HCT116 (cell line): ENCODE measurements around the gene IL20. TPM values are rescaled to one million over a fixed set of nuclear protein-coding genes. Genes with fewer than 3 reads are reported as not detected.

ENCODE experiments used
- ATAC-seq: fragments of 200-7000 bp; cut with Tn5 transposase; 2 replicates; pipeline ENCODE4 v1.9.1; 2020; ENCODE audit warnings: mild to moderate bottlenecking, moderate library complexity
- BruUV-seq: library from RNA; stranded (reverse); fragments of 400-500 nt; replicated peaks from 2 replicates; lab custom pipeline; 2021; lab: Mats Ljungman, UMichigan
- CTCF ChIA-PET: fragments of 300-600 bp; sonication (Branson Sonifier 250); formaldehyde crosslinking; loops from one replicate; lab custom pipeline; 2021; ENCODE audit warnings: antibody characterized with exemption; lab: Charles Lee
- POLR2A ChIA-PET: fragments of 300-600, 350-600 bp; sonication (Branson Sonifier 250); formaldehyde crosslinking; loops from one replicate; lab custom pipeline; 2021; ENCODE audit warnings: antibody characterized with exemption; lab: Charles Lee
- RAD21 ChIA-PET, 2 experiments: fragments of 300-600 bp; sonication (Branson Sonifier 250); formaldehyde crosslinking; loops; one replicate each; lab custom pipeline; 2023; ENCODE audit warnings: low total read pairs in 2 of 2; ENCODE audit not compliant: uncharacterized antibody in 2 of 2, unreplicated experiment in 2 of 2, low non-redundant PET in 1 of 2; lab: Charles Lee
- DNase-seq: peaks from one replicate; pipeline ENCODE4 v3.0.0-alpha.2; 2010; ENCODE audit warnings: low read depth, low spot score
- H2AFZ ChIP-seq: fragments of 200-600 bp; shearing (Covaris generic), sonication (generic); 2 replicates; pipeline ENCODE4 v1.6.1; 2017; ENCODE audit warnings: low read depth, mixed run types, mixed read lengths, antibody characterized with exemption, low read length; ENCODE audit not compliant: poor library complexity, severe bottlenecking
- H3K27ac ChIP-seq: 2 replicates; pipeline ENCODE4 v1.5.1; 2012; ENCODE audit warnings: low read depth, low read length
- H3K27me3 ChIP-seq: fragments of 200-600 bp; sonication (generic); 2 replicates; pipeline ENCODE4 v1.6.1; 2016; ENCODE audit warnings: mixed run types, low read length, mixed read lengths; ENCODE audit not compliant: insufficient read depth
- H3K36me3 ChIP-seq, 2 experiments: fragments of 200-500 bp in 1 of 2; fragments of 200-600 bp in 1 of 2; sonication (Bioruptor generic) in 1 of 2; sonication (generic) in 1 of 2; 2 replicates each; pipeline versions ENCODE4 v1.5.1 to v1.6.1; 2014 to 2016; ENCODE audit warnings: low read length in 2 of 2, inconsistent platforms in 1 of 2, mixed read lengths in 1 of 2, mixed run types in 1 of 2; ENCODE audit not compliant: insufficient read depth in 2 of 2, control insufficient read depth in 1 of 2
- H3K4me1 ChIP-seq, 2 experiments: fragments of 200-600 bp in 1 of 2; sonication (generic) in 1 of 2; 2 replicates each; pipeline versions ENCODE4 v1.5.1 to v1.6.1; 2012 to 2017; ENCODE audit warnings: low read length in 2 of 2, inconsistent platforms in 1 of 2, mild to moderate bottlenecking in 1 of 2, mixed read lengths in 1 of 2, mixed run types in 1 of 2, moderate library complexity in 1 of 2; ENCODE audit not compliant: insufficient read depth in 2 of 2, control insufficient read depth in 1 of 2
- H3K4me2 ChIP-seq: fragments of 200-600 bp; sonication (generic); 2 replicates; pipeline ENCODE4 v1.6.1; 2017; ENCODE audit warnings: mixed run types, low read length, mixed read lengths
- H3K4me3 ChIP-seq, 2 experiments: fragments of 200-600 bp in 1 of 2; sonication (generic) in 1 of 2; replicated peaks in 1 of 2; 2 replicates each; pipeline ENCODE4 v1.5.1; 2011 to 2016; ENCODE audit warnings: low read length in 2 of 2, control low read depth in 1 of 2, low read depth in 1 of 2, mild to moderate bottlenecking in 1 of 2, mixed read lengths in 1 of 2, mixed run types in 1 of 2
- H3K79me2 ChIP-seq: fragments of 200-600 bp; sonication (generic); 2 replicates; pipeline ENCODE4 v1.6.1; 2017; ENCODE audit warnings: mild to moderate bottlenecking, mixed run types, low read length, moderate library complexity, mixed read lengths; ENCODE audit not compliant: insufficient read depth
- H3K9ac ChIP-seq: fragments of 200-600 bp; sonication (generic); 2 replicates; pipeline ENCODE4 v1.6.1; 2016; ENCODE audit warnings: low read length, mixed read lengths
- H3K9me2 ChIP-seq: fragments of 200-600 bp; sonication (generic), shearing (Covaris generic); 2 replicates; pipeline ENCODE4 v1.6.1; 2017; ENCODE audit warnings: mixed run types, mild to moderate bottlenecking, moderate library complexity; ENCODE audit not compliant: insufficient read depth
- H3K9me3 ChIP-seq, 2 experiments: fragments of 200-500 bp in 1 of 2; fragments of 200-600 bp in 1 of 2; sonication (Bioruptor generic) in 1 of 2; sonication (generic) in 1 of 2; 2 replicates each; pipeline ENCODE4 v1.6.1; 2014 to 2017; ENCODE audit warnings: low read length in 2 of 2, mixed read lengths in 2 of 2, inconsistent platforms in 1 of 2, low read depth in 1 of 2, mild to moderate bottlenecking in 1 of 2, mixed run types in 1 of 2, moderate library complexity in 1 of 2; ENCODE audit not compliant: control insufficient read depth in 1 of 2, insufficient read depth in 1 of 2
- H4K20me1 ChIP-seq: fragments of 200-600 bp; sonication (generic), shearing (Covaris generic); 2 replicates; pipeline ENCODE4 v1.6.1; 2017; ENCODE audit warnings: mixed run types, mild to moderate bottlenecking, moderate library complexity; ENCODE audit not compliant: insufficient read depth
- CEBPB ChIP-seq: IDR thresholded peaks from 2 replicates; pipeline ENCODE4 v1.6.1; 2012; ENCODE audit warnings: low read depth
- EGR1 ChIP-seq: IDR thresholded peaks from 2 replicates; pipeline ENCODE4 v1.6.1; 2012; ENCODE audit warnings: low read depth
- ELF1 ChIP-seq: IDR thresholded peaks from 2 replicates; pipeline ENCODE4 v1.6.1; 2012; ENCODE audit warnings: low read depth, borderline replicate concordance
- EZH2 ChIP-seq: fragments of 200-600 bp; sonication (generic); IDR thresholded peaks from 2 replicates; pipeline ENCODE4 v1.6.1; 2017; ENCODE audit warnings: antibody characterized with exemption, mixed run types
- POLR2AphosphoS5 ChIP-seq: IDR thresholded peaks from 2 replicates; pipeline ENCODE4 v1.6.1; 2011; ENCODE audit warnings: mild to moderate bottlenecking, low read depth, low read length, moderate library complexity
- SP1 ChIP-seq: IDR thresholded peaks from 2 replicates; pipeline ENCODE4 v1.6.1; 2012; ENCODE audit warnings: low read depth
- SRF ChIP-seq: IDR thresholded peaks from 2 replicates; pipeline ENCODE4 v1.6.1; 2012; ENCODE audit warnings: low read depth
- TCF7L2 ChIP-seq: IDR thresholded peaks from 2 replicates; pipeline ENCODE4 v1.7.0; 2011; ENCODE audit warnings: borderline replicate concordance, inconsistent platforms; ENCODE audit not compliant: insufficient read depth, insufficient read length; ENCODE audit errors: extremely low read depth
- YY1 ChIP-seq: IDR thresholded peaks from 2 replicates; pipeline ENCODE4 v1.6.1; 2011; ENCODE audit warnings: low read length, low read depth, moderate library complexity, mild to moderate bottlenecking; ENCODE audit not compliant: insufficient replicate concordance; ENCODE audit errors: extremely low read depth
- ZFX ChIP-seq: fragments of 450-650 bp; IDR thresholded peaks from 2 replicates; pipeline ENCODE4 v1.6.1; 2017
- ZNF274 ChIP-seq: fragments of 200-500 bp; sonication (Bioruptor generic); IDR thresholded peaks from 2 replicates; pipeline ENCODE4 v1.6.1; 2014; ENCODE audit warnings: mild to moderate bottlenecking, low read depth, low read length, inconsistent platforms
- intact Hi-C: fragments of 100-400 bp; cut with micrococcal nuclease; formaldehyde crosslinking; loops from 2 replicates; pipeline ENCODE4 v1.10.0; 2022
- total RNA-seq: library from RNA; stranded (reverse); gene quantifications from one replicate; pipeline ENCODE4 v1.2.1, GENCODE V29; 2021; ENCODE audit not compliant: unreplicated experiment
- TF ChIP-seq, protein P1 (sequence below): IDR thresholded peaks from 2 replicates; pipeline ENCODE4 v1.6.1; 2012; ENCODE audit warnings: low read depth
- TF ChIP-seq, protein P2 (sequence below): IDR thresholded peaks from 2 replicates; pipeline ENCODE4 v1.6.1; 2012
- TF ChIP-seq, protein P3 (sequence below): IDR thresholded peaks from 2 replicates; pipeline ENCODE4 v1.6.1; 2012
- TF ChIP-seq, protein P4 (sequence below): IDR thresholded peaks from 2 replicates; pipeline ENCODE4 v1.6.1; 2011; ENCODE audit warnings: mild to moderate bottlenecking, low read length, moderate library complexity; ENCODE audit not compliant: insufficient replicate concordance; ENCODE audit errors: extremely low read depth
- TF ChIP-seq, protein P5 (sequence below), 3 experiments: fragments of 200-600 bp in 1 of 3; sonication (generic) in 1 of 3; IDR thresholded peaks in 2 of 3; conservative IDR thresholded peaks in 1 of 3; 2 replicates each; pipeline ENCODE4 v1.5.1; 2012 to 2017; ENCODE audit warnings: low read depth in 2 of 3, low read length in 2 of 3, antibody characterized with exemption in 1 of 3, borderline replicate concordance in 1 of 3, control low read depth in 1 of 3, mild to moderate bottlenecking in 1 of 3, mixed read lengths in 1 of 3, mixed run types in 1 of 3, moderate library complexity in 1 of 3; ENCODE audit not compliant: insufficient read depth in 1 of 3

Gene IL20
- total RNA-seq, 1 experiment from 2014 or later, result not detected

- H3K9me3 ChIP-seq, result no peaks in the 10 kb centered on the region
- H3K4me3 ChIP-seq, result no peak overlapping the region
- no peaks in the 10 kb centered on the region for H3K4me1 ChIP-seq
- intact Hi-C loops, result no loop called here
- no peaks in the 10 kb centered on the region for H4K20me1 ChIP-seq
- ChIA-PET RAD21 (no interaction called here), POLR2A (no interaction called here), CTCF (interaction anchor here (1.1 kb wide), 1 partner anchor 147 kb away, joined by 3 read pairs; no protein-coding TSS in a partner anchor)
- H3K27me3 ChIP-seq, result peaks cover 52% of the 10 kb centered on the region
- no peak overlapping the region for H3K9ac ChIP-seq
- H3K9me2 ChIP-seq, result no peaks in the 10 kb centered on the region
- DNase-seq (no peak), ATAC-seq (no peak)
- H3K27ac ChIP-seq, result no peak overlapping the region
- H2AFZ ChIP-seq, result no peak overlapping the region
- H3K4me2 ChIP-seq, result no peak overlapping the region
- no TSS peak for BruUV-seq
- no peaks in the 10 kb centered on the region for H3K36me3 ChIP-seq
- TF ChIP-seq, protein P1, sequence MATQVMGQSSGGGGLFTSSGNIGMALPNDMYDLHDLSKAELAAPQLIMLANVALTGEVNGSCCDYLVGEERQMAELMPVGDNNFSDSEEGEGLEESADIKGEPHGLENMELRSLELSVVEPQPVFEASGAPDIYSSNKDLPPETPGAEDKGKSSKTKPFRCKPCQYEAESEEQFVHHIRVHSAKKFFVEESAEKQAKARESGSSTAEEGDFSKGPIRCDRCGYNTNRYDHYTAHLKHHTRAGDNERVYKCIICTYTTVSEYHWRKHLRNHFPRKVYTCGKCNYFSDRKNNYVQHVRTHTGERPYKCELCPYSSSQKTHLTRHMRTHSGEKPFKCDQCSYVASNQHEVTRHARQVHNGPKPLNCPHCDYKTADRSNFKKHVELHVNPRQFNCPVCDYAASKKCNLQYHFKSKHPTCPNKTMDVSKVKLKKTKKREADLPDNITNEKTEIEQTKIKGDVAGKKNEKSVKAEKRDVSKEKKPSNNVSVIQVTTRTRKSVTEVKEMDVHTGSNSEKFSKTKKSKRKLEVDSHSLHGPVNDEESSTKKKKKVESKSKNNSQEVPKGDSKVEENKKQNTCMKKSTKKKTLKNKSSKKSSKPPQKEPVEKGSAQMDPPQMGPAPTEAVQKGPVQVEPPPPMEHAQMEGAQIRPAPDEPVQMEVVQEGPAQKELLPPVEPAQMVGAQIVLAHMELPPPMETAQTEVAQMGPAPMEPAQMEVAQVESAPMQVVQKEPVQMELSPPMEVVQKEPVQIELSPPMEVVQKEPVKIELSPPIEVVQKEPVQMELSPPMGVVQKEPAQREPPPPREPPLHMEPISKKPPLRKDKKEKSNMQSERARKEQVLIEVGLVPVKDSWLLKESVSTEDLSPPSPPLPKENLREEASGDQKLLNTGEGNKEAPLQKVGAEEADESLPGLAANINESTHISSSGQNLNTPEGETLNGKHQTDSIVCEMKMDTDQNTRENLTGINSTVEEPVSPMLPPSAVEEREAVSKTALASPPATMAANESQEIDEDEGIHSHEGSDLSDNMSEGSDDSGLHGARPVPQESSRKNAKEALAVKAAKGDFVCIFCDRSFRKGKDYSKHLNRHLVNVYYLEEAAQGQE, result no peak
- no peak for TF ChIP-seq YY1
- TF ChIP-seq TCF7L2, result no peak
- no peak for TF ChIP-seq CEBPB
- TF ChIP-seq ZNF274, result no peak
- no peak for TF ChIP-seq EZH2
- no peak for TF ChIP-seq EGR1
- no peak for TF ChIP-seq SRF
- TF ChIP-seq ZFX, result no peak
- TF ChIP-seq, protein P2, sequence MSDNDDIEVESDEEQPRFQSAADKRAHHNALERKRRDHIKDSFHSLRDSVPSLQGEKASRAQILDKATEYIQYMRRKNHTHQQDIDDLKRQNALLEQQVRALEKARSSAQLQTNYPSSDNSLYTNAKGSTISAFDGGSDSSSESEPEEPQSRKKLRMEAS, result no peak
- TF ChIP-seq ELF1, result no peak
- TF ChIP-seq SP1, result no peak
- TF ChIP-seq, protein P3, sequence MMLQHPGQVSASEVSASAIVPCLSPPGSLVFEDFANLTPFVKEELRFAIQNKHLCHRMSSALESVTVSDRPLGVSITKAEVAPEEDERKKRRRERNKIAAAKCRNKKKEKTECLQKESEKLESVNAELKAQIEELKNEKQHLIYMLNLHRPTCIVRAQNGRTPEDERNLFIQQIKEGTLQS, result no peak
- TF ChIP-seq, protein P4, sequence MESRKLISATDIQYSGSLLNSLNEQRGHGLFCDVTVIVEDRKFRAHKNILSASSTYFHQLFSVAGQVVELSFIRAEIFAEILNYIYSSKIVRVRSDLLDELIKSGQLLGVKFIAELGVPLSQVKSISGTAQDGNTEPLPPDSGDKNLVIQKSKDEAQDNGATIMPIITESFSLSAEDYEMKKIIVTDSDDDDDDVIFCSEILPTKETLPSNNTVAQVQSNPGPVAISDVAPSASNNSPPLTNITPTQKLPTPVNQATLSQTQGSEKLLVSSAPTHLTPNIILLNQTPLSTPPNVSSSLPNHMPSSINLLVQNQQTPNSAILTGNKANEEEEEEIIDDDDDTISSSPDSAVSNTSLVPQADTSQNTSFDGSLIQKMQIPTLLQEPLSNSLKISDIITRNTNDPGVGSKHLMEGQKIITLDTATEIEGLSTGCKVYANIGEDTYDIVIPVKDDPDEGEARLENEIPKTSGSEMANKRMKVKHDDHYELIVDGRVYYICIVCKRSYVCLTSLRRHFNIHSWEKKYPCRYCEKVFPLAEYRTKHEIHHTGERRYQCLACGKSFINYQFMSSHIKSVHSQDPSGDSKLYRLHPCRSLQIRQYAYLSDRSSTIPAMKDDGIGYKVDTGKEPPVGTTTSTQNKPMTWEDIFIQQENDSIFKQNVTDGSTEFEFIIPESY, result no peak
- TF ChIP-seq, protein P5, sequence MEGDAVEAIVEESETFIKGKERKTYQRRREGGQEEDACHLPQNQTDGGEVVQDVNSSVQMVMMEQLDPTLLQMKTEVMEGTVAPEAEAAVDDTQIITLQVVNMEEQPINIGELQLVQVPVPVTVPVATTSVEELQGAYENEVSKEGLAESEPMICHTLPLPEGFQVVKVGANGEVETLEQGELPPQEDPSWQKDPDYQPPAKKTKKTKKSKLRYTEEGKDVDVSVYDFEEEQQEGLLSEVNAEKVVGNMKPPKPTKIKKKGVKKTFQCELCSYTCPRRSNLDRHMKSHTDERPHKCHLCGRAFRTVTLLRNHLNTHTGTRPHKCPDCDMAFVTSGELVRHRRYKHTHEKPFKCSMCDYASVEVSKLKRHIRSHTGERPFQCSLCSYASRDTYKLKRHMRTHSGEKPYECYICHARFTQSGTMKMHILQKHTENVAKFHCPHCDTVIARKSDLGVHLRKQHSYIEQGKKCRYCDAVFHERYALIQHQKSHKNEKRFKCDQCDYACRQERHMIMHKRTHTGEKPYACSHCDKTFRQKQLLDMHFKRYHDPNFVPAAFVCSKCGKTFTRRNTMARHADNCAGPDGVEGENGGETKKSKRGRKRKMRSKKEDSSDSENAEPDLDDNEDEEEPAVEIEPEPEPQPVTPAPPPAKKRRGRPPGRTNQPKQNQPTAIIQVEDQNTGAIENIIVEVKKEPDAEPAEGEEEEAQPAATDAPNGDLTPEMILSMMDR (IDR thresholded peaks at IDR 0.05 in 2 of 3, conservative IDR thresholded peaks at IDR 0.05 in 1 of 3; ENCODE audit: borderline replicate concordance in 1 of 3, insufficient read depth in 1 of 3, low read depth in 2 of 3, low read length in 2 of 3), result no peak
- TF ChIP-seq POLR2AphosphoS5, result no peak
- no peaks in the 10 kb centered on the region for H3K79me2 ChIP-seq
Observed at GRCh38 chr1:206834711-206835110, 30.7 kb upstream of the IL20 start.
